NCI-H2227 (cell line): Measurements from ENCODE around the gene KDM7A.

Experiments used
- DNase-seq: peaks from one replicate; lab custom pipeline; 2025; ENCODE audit not compliant: unreplicated experiment; lab: John Stamatoyannopoulos, UW

The KDM7A gene

DNA sequence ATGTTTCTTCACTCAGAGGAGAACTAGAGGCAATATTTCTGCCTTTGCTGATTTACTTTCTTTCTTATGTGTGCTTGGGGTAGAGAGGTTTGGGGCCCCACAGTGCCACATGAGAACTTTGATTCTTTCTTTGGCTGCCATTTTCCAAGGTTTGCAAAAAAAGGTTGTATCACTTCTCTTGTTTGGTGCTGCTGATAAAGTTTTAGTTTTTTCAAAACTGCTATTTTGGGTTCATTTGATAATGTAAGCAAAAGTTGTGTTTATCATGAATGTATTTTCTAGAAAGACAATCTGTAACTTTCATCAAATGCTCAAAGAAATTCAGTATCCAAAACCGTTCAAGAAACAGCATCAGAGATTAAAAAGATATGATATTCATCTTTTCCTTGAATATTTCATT is 83.4 kb downstream of the KDM7A start:
- no peak for DNase-seq

DNA sequence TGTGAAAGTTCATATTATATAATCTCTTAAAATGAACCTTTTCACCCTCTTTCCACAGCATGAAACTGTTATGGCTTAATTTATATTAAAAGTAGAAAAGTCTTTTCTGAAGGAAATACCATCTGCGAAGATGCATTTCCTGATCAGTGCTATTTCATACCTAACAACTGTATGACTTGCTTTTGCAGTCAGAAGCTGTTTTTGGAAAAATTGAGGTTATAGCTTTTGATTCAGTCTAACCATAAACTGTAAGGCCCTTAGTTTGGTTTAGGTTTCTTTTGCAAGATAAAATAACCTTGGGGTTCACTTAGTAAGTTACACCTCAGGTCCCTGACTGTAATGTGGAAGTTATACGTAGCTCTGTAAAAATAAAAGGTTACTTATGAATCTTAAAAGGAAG is 91.3 kb downstream of the KDM7A start:
- DNase-seq, result no peak

GRCh38 chr7:140084972-140085371 is 91.8 kb downstream of the KDM7A start:
- DNase-seq, result no peak

DNA sequence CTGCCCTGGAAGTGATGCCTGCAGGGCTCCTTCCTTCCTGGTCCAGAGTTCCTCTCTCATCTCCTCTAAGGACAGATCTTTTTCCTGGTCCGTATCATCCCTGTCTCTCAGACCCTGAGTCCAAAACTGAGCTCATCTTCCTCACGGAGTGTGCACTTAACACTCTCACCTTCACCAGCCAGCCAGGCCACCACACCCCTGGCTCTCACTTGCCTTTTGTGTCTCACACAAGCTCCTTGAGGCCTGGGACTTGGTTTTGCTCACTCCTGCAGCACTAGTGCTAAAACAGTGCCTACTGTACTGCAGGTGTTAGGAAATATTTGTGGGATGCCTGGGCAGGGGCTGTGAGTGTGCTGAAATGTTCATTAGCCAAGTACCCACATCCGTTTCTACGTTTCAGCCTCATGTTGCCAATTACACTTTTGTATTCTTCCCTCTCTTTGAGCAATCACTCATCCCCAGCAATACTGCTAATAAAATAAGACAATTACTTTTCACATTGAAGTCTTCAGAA is 92.6 kb downstream of the KDM7A start:
- no peak for DNase-seq

DNA sequence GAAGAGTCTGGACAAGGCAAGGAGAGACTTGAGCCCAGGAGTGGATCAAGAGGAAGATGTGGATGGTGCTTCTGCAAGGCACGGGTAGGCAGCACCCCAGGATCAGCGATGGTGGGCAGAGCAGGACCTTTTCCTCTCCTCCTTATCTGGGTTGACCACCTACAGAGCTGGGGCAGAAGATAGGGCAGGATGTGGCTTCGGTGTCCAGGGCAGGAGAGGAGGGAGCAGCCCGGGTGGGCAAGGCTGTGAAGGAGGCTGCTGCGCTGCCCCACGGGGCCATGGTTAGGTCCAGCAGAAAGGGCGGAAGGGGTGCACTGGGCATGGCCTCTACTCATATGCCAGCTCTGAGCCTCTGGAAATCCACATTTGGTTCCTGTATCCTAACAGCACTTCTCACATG is 94.0 kb downstream of the KDM7A start:
- DNase-seq, result no peak

DNA sequence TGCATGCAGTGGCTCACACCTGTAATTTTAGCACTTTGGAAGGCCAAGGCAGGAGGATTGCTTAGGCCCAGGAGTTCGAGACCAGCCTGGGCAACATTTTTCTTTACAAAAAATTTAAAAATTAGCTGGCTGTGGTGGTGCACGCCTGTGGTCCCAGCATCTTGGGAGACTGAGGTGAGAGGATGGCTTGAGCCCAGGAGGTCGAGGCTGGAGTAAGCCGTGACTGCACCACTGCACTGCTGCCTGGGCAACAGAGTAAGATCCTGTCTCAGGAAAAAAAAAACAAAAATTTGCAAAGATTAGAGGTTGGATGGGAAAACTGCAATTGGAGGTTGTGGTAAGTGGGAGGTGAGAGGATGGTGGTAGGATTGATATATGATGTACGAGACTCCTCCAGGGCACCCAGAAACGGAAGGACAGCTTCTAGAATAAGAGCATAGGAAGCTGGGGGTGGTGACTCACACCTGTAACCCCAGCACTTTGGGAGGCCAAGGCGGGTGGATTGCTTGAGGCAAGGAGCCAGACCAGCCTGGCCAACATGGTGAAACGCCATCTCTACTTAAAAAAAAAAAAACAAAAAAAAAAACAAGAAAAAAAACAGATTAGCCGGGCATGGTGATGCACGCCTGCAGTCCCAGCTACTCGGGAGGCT is 94.9 kb downstream of the KDM7A start:
- DNase-seq, result no peak

DNA sequence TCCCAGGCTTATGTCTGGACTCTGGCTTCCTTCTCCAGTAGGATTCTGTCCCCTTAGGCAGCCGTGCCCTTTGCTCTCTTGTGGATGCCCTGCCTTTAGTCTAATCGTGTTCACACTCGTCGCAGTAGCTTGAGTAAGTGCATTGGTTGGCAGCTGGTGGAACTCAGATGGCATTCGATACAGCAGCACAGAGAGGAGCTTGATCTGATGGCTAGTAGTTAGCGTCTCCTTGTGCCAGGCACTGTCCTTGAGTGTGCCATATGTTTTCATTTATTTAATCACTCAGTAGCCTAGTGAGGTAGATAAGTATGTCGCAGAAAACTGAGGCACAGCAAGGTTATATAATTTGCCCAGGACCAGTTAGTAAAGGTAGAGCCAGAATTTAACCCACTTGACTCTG is 95.9 kb downstream of the KDM7A start:
- DNase-seq, result no peak

- no peak for DNase-seq
Measured at GRCh38 chr7:140079121-140079536, 97.7 kb downstream of the KDM7A start.

GRCh38 chr7:140078392-140078791 is 98.4 kb downstream of the KDM7A start:
- DNase-seq, result no peak

GRCh38 chr7:140074780-140075179 is 102.0 kb downstream of the KDM7A start:
- DNase-seq, result no peak

DNA sequence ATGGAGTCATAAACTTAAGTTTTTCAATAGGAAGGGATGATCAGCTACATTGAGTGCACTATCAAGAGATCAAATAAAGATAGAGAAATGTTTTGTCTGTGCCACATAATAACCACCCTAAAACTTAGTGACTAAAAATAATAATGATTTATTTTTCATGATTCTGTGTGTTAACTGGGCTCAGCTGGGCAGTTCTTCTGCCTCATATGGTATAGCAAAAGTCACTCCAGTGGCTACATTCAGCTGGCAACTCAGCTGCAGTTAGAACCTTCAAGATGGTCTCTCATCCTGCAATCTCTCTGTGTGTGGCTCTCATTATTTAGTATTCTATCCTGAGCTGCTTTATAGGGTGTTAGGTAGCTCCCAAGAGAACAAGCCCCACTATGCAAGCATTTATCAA is 106.2 kb downstream of the KDM7A start:
- no peak for DNase-seq

- DNase-seq, result no peak
Measured at GRCh38 chr7:140069298-140069949, 107.4 kb downstream of the KDM7A start.

DNA sequence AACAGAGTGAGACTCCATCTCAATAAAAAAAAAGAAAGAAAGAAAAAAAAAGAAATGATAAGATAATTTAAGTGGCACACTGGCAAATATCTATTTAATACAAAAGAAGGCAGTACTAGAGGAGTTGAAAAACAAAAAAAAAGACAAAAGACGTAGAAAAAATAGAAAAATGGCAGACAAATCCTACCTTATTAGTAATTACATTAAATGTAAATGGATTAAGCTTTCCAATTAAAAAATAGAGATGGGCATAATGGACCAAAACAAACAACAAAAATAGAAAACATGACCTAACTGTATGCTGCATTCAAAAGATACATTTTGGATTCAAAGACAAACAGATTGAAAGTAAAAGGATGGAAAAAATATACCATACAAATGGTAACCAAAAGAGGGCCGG is 108.8 kb downstream of the KDM7A start:
- DNase-seq, result no peak

DNA sequence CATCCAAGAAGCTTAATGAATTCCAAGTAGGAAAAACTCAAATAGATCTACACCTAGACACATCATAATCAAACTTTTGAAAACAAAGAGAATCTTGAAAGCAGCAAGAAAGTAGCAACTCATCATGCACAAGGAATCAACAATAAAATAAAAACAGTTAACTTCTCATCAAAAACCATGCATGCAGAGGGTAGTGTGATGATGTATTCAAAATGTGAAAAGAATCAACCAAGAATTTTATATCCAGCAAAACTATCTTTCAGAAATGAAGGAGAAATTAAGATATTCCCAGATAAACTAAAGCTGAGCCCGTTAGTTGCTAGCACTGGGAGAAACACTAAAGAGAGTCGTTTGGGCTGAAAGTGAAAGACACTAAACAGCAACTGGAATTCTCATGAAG is 109.7 kb downstream of the KDM7A start:
- no peak for DNase-seq

- peak; percentile 87 for DNase-seq
Measured at GRCh38 chr7:140062528-140063299, 114.1 kb downstream of the KDM7A start, which contains the start of gene PARP12. Gene PARP12 (minus strand): TSS chr7:140062951. CDS start chr7:140062847, 104 bp downstream.

GRCh38 chr7:140062118-140062527 is 114.7 kb downstream of the KDM7A start:
- peak; percentile 62 for DNase-seq

- no peak for DNase-seq
Measured at GRCh38 chr7:140061607-140061930, 115.2 kb downstream of the KDM7A start.

- no peak for DNase-seq
Measured at GRCh38 chr7:140060788-140061606, 115.8 kb downstream of the KDM7A start.

GRCh38 chr7:140060243-140060630 is 116.5 kb downstream of the KDM7A start:
- DNase-seq, result no peak

DNA sequence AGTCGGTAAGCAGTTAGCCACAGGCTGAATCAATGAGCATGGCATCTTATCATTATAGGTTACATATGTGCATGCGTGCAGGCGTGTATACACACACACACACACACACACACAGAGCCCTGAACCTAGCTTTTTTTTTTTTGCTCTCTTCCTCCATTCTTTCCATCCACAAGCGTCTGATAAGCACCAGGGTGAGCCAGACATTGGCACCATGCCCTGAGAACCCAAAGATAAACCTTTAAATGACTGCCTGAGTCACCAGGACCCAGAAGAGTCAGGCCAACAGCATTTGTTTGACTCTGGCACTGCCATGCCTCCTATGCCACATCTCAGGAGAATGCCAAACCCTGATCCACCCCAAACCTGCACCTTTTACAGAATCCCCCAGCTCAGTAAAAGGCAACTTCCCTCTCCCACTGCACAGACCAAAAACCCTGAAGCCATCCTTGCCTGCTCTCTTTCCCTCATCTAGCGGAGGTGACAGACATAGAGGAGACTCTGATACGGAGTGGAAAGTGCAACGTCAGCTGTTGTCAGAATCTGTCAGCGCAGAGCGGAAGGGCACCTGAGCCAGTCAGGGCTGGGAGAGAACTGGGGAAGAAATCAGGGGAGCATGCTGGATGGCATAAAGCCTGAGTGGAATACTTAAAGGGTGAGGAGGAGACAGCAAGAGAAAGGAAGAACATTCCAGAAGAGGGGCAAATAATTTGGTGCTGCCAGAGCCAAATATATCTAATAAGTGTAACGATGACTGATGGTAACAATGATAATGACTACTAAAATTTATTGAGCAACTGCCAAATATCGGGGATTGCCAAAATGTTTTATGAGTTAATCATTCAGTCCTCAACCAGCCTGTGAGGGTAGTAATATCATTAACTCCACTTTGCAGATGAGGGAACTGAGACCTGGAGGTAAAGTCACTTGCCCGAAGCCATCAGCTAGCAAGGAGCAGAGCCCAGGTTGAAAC is 117.2 kb downstream of the KDM7A start:
- peak; percentile 31 for DNase-seq
